RWPE1 (cell line): ENCODE results near the gene SYDE1.

ENCODE experiments used
- CTCF ChIA-PET: fragments of 350-600 bp; sonication (Branson Sonifier 250); formaldehyde crosslinking; extraction: SDS; loops from one replicate; lab custom pipeline; 2021; lab: Yijun Ruan, JAX
- POLR2A ChIA-PET: fragments of 400-600 bp; formaldehyde crosslinking; extraction: SDS; loops from one replicate; lab custom pipeline; 2020; ENCODE audit warnings: antibody characterized with exemption; ENCODE audit not compliant: low non-redundant PET; lab: Yijun Ruan, JAX
- DNase-seq: peaks from one replicate; pipeline ENCODE4 v3.0.0; 2012; ENCODE audit warnings: low spot score
- H3K27ac ChIP-seq: fragments of 450-650 bp; 2 replicates; pipeline ENCODE4 v1.5.1; 2017
- CTCF ChIP-seq: fragments of 450-650 bp; conservative IDR thresholded peaks from 2 replicates; pipeline ENCODE4 v1.5.1; 2017; ENCODE audit warnings: low read depth, mild to moderate bottlenecking

SYDE1 gene

GRCh38 chr19:15147090-15147489, 39.9 kb downstream of the SYDE1 start:
- no peak overlapping the region for H3K27ac ChIP-seq
- POLR2A ChIA-PET, result no interaction called here
- TF ChIP-seq CTCF, result no peak
- CTCF ChIA-PET, result interaction anchor here (1.0 to 1.6 kb wide), 2 partner anchors 14 to 55 kb away, joined by 3 to 5 read pairs; no protein-coding TSS in a partner anchor
- no peak for DNase-seq

GRCh38 chr19:15149737-15150136, 42.5 kb downstream of the SYDE1 start:
- TF ChIP-seq CTCF, result no peak
- DNase-seq, result no peak
- ChIA-PET POLR2A (no interaction called here), CTCF (interaction anchor here (0.5 to 1.5 kb wide), 6 partner anchors 24 to 1266 kb away, joined by 3 to 23 read pairs (median 6); no protein-coding TSS in a partner anchor)
- no peak overlapping the region for H3K27ac ChIP-seq

GRCh38 chr19:15154002-15154612, 46.9 kb downstream of the SYDE1 start:
- H3K27ac ChIP-seq, result no peak overlapping the region
- ChIA-PET POLR2A (no interaction called here), CTCF (interaction anchor here (0.6 to 1.8 kb wide), 7 partner anchors 14 to 562 kb away, joined by 3 to 9 read pairs (median 3); no protein-coding TSS in a partner anchor)
- DNase-seq, result peak; percentile 53
- peak; percentile 70 for TF ChIP-seq CTCF

GRCh38 chr19:15155296-15155695, 48.1 kb downstream of the SYDE1 start:
- DNase-seq, result no peak
- ChIA-PET CTCF (no interaction called here), POLR2A (no interaction called here)
- TF ChIP-seq CTCF, result no peak
- no peak overlapping the region for H3K27ac ChIP-seq

GRCh38 chr19:15156391-15156790, 49.2 kb downstream of the SYDE1 start:
- ChIA-PET POLR2A (no interaction called here), CTCF (no interaction called here)
- no peak for TF ChIP-seq CTCF
- H3K27ac ChIP-seq, result no peak overlapping the region
- DNase-seq, result no peak

GRCh38 chr19:15159251-15159650, 52.0 kb downstream of the SYDE1 start:
- POLR2A ChIA-PET, result no interaction called here
- CTCF ChIA-PET, result interaction anchor here (1.1 kb wide), 2 partner anchors 18 to 19 kb away, joined by 3 to 7 read pairs; no protein-coding TSS in a partner anchor
- DNase-seq, result no peak
- H3K27ac ChIP-seq, result no peak overlapping the region
- TF ChIP-seq CTCF, result no peak
